NT2/D1 (cell line): ENCODE data around the gene CAV1.

ENCODE experiments used
- SUZ12 ChIP-seq: IDR thresholded peaks from 2 replicates; pipeline ENCODE4 v1.6.1; 2011; ENCODE audit not compliant: insufficient read length, insufficient read depth; ENCODE audit errors: extremely low read depth
- YY1 ChIP-seq: IDR thresholded peaks from 2 replicates; pipeline ENCODE4 v1.6.1; 2011; ENCODE audit not compliant: insufficient read length, insufficient read depth

DNA sequence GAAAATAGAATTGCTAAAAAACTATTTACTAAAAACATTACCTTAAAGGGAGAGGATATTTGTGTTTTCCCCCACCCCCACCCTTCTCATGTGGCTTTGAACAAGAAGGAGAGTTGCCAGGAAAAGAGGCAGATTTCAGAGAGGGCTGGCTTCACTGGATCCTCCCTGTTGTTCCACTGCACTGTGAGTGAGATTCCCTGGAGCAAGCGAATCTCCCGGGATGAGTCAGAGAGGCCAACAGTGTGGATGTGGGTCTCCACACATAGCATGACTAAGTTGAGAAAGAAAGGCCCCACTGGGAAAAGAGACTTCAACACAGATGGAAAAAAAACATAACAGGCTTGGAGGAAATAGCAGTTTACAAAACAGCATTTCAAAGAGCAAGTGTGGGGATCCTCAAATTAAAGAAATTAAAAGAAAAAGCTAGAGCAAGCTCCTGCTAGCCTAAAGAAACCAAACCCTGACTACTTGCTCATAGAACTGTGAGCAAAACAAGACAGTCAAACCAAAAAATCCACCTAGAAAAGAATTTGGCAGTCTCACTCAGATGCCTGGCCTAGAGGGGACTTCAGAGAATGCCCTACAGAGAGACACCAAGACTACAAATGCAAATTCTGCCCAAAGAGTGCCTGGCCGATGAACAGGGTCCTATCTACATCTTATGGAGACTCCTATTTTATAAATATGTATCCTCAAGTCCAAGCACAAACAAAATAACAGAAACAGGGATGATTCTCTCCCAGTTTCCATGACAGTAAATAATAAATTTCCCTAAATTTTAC is 3.4 kb downstream of the CAV1 start:
- no peak for TF ChIP-seq SUZ12
- no peak for TF ChIP-seq YY1
